ENCODE results near the gene EXOC6. TPM values are rescaled to one million over a fixed set of nuclear protein-coding genes. Genes with fewer than 3 reads are reported as not detected.

The EXOC6 gene
- total and polyA plus RNA-seq, 2 of the 13 experiments (the other 11 are each of a cell fraction or from before 2014, with no cell fraction given) = 22.2 to 29.2 TPM

GRCh38 chr10:93081318-93081717 lies 233.0 kb downstream of the EXOC6 start:
- no peak for TF ChIP-seq TBL1XR1 (IDR thresholded peaks at IDR 0.05; ENCODE audit: borderline replicate concordance, low read length, partially characterized antibody)
- TF ChIP-seq ZNF788 (CRISPR knock-in tag; IDR thresholded peaks at IDR 0.05; ENCODE audit: borderline replicate concordance) = no peak
- no peak for TF ChIP-seq ZSCAN12 (CRISPR knock-in tag; IDR thresholded peaks at IDR 0.05)
- no peak for TF ChIP-seq POGZ (CRISPR knock-in tag; IDR thresholded peaks at IDR 0.05)
- TF ChIP-seq TOE1 (CRISPR knock-in tag; IDR thresholded peaks at IDR 0.05) = no peak
- TF ChIP-seq ZNF33A (CRISPR knock-in tag; IDR thresholded peaks at IDR 0.05; ENCODE audit: borderline replicate concordance) = no peak
- TF ChIP-seq SCMH1 (CRISPR knock-in tag; IDR thresholded peaks at IDR 0.05; ENCODE audit: borderline replicate concordance) = no peak
- no peak for TF ChIP-seq CEBPB (IDR thresholded peaks at IDR 0.05; ENCODE audit: borderline replicate concordance, low read depth, low read length)
- no peak for TF ChIP-seq ZBTB14 (CRISPR knock-in tag; IDR thresholded peaks at IDR 0.05)
- TF ChIP-seq CHD4 (IDR thresholded peaks at IDR 0.05; ENCODE audit: borderline replicate concordance, low read length) = no peak
- TF ChIP-seq SPEN (CRISPR knock-in tag; IDR thresholded peaks at IDR 0.05; ENCODE audit: low read depth) = no peak
- TF ChIP-seq PAXIP1 (CRISPR knock-in tag; conservative IDR thresholded peaks at IDR 0.05) = no peak
- TF ChIP-seq ZNF746 (CRISPR knock-in tag; IDR thresholded peaks at IDR 0.05) = no peak
- no peak for TF ChIP-seq E2F5 (CRISPR knock-in tag; conservative IDR thresholded peaks at IDR 0.05)
- no peak for TF ChIP-seq SP5 (CRISPR knock-in tag; IDR thresholded peaks at IDR 0.05; ENCODE audit: borderline replicate concordance, low read depth)
- TF ChIP-seq PHF21A (CRISPR knock-in tag; IDR thresholded peaks at IDR 0.05) = no peak
- no peak for FAIRE-seq
- peak; percentile 15 for ATAC-seq
- no peak overlapping the region for H3K27ac ChIP-seq (ENCODE audit: extremely low read length, insufficient read depth, low read length)
- no peaks in the 10 kb centered on the region for H3K36me3 ChIP-seq (replicated peaks in 1 of 2; ENCODE audit: control insufficient read depth in 1 of 2, insufficient read depth in 2 of 2, low read length in 2 of 2)
- peak overlapping the region; percentile 55 for H3K4me2 ChIP-seq (ENCODE audit: low read depth, low read length)
- no peaks in the 10 kb centered on the region for H3K9me3 ChIP-seq (ENCODE audit: low read length)
- intact Hi-C loops (cut with micrococcal nuclease; ENCODE audit: unreplicated experiment) = no loop called here
- ChIA-PET CTCF (ENCODE audit: low intra/inter-chr PET ratio, low total read pairs) (interaction anchor here (2.1 to 3.5 kb wide), 2 partner anchors 208 to 271 kb away, joined by 9 to 20 read pairs; no protein-coding TSS in a partner anchor), POLR2A (no interaction called here)
- H2AFZ ChIP-seq (ENCODE audit: low read length) = no peak overlapping the region
- no TSS peak for BruUV-seq (replicated peaks)
- H3K4me1 ChIP-seq (ENCODE audit: insufficient read depth, low read length) = peaks cover 41% of the 10 kb centered on the region
- H3K27me3 ChIP-seq (ENCODE audit: control insufficient read depth in 1 of 2, insufficient read depth in 2 of 2, low read length in 2 of 2) = peaks cover 0 to 6% of the 10 kb centered on the region in 2 experiments; a peak in 1 of 5 replicates
- WGBS (ENCODE audit: low lambda C conversion rate) = 27% methylated on average over 3 of the region's 3 CpGs
- no peak overlapping the region for H3K9ac ChIP-seq (ENCODE audit: insufficient read depth, low read depth, low read length)
- no peaks in the 10 kb centered on the region for H3K79me2 ChIP-seq (ENCODE audit: insufficient read depth, low read length)
- no peak for DNase-seq (ENCODE audit: low spot score)
- H4K20me1 ChIP-seq (ENCODE audit: insufficient read depth, low read length) = no peaks in the 10 kb centered on the region
- in situ Hi-C loops (cut with HindIII; ENCODE audit: extremely low pct_ligation_motif_present, low pct_unique_long_range_greater_than_20kb) = loop anchor here (5.0 kb wide), 1 partner anchor 271 kb away; no protein-coding TSS in a partner anchor
- H3K4me3 ChIP-seq (replicated peaks in 1 of 3; ENCODE audit: insufficient read depth in 1 of 3, low read depth in 2 of 3, low read length in 3 of 3) = no peak overlapping the region
